PC-9 (cell line): ENCODE measurements around the gene AKR1A1. TPM values are rescaled to one million over a fixed set of nuclear protein-coding genes. Genes with fewer than 3 reads are reported as not detected.

ENCODE experiments used
- BruUV-seq: library from RNA; stranded (reverse); fragments of 400-500 nt; replicated peaks from 2 replicates; lab custom pipeline; 2021; lab: Mats Ljungman, UMichigan
- CTCF ChIA-PET: fragments of 300-600 bp; sonication (Branson Sonifier 250); formaldehyde crosslinking; loops from one replicate; lab custom pipeline; 2022; ENCODE audit warnings: antibody characterized with exemption; lab: Charles Lee
- POLR2A ChIA-PET: fragments of 300-600 bp; sonication (Branson Sonifier 250); formaldehyde crosslinking; loops from one replicate; lab custom pipeline; 2022; ENCODE audit warnings: antibody characterized with exemption; ENCODE audit not compliant: unreplicated experiment; lab: Charles Lee
- DNase-seq, 2 experiments: peaks; one replicate each; pipeline versions ENCODE4 v3.0.0 to v3.0.0-alpha.2; 2015 to 2022; ENCODE audit warnings: mixed read lengths in 1 of 2
- H2AFZ ChIP-seq: fragments of 200-600 bp; sonication (generic); 2 replicates; pipeline ENCODE4 v1.8.1; 2017; ENCODE audit warnings: antibody characterized with exemption
- H3F3A ChIP-seq: fragments of 200-600 bp; sonication (generic); 2 replicates; pipeline ENCODE4 v1.8.1; 2017; ENCODE audit warnings: antibody characterized with exemption, mild to moderate bottlenecking, low read depth; ENCODE audit not compliant: insufficient read depth
- H3K27ac ChIP-seq: fragments of 200-600 bp; sonication (generic); 2 replicates; pipeline ENCODE4 v1.6.1; 2016; ENCODE audit warnings: mixed run types
- H3K27me3 ChIP-seq: fragments of 200-600 bp; sonication (generic); 2 replicates; pipeline ENCODE4 v1.6.1; 2016; ENCODE audit warnings: low read depth, mixed run types; ENCODE audit not compliant: insufficient read depth
- H3K36me3 ChIP-seq: fragments of 200-600 bp; sonication (generic); 2 replicates; pipeline ENCODE4 v1.6.1; 2016; ENCODE audit warnings: low read depth, mixed run types
- H3K4me1 ChIP-seq: fragments of 200-600 bp; sonication (generic); replicated peaks from 2 replicates; pipeline ENCODE4 v1.6.1; 2016; ENCODE audit warnings: mixed run types; ENCODE audit not compliant: insufficient read depth
- H3K4me2 ChIP-seq: fragments of 200-600 bp; sonication (generic); 2 replicates; pipeline ENCODE4 v1.6.1; 2017; ENCODE audit warnings: mixed run types
- H3K4me3 ChIP-seq: fragments of 200-600 bp; sonication (generic); 2 replicates; pipeline ENCODE4 v1.6.1; 2016; ENCODE audit warnings: mixed run types
- H3K79me2 ChIP-seq: fragments of 200-600 bp; sonication (generic); 2 replicates; pipeline ENCODE4 v1.6.1; 2017; ENCODE audit warnings: low read depth, mixed run types
- H3K9me2 ChIP-seq: fragments of 200-600 bp; sonication (generic); 2 replicates; pipeline ENCODE4 v1.8.1; 2017; ENCODE audit warnings: mild to moderate bottlenecking; ENCODE audit not compliant: insufficient read depth
- H3K9me3 ChIP-seq: fragments of 200-600 bp; sonication (generic); 2 replicates; pipeline ENCODE4 v1.8.1; 2016; ENCODE audit warnings: low read depth; ENCODE audit not compliant: insufficient read depth
- H4K20me1 ChIP-seq: fragments of 200-600 bp; sonication (generic); 2 replicates; pipeline ENCODE4 v1.8.1; 2017; ENCODE audit not compliant: insufficient read depth
- EZH2 ChIP-seq: fragments of 200-600 bp; sonication (generic); IDR thresholded peaks from 2 replicates; pipeline ENCODE4 v1.8.0; 2017; ENCODE audit warnings: antibody characterized with exemption, low read depth
- intact Hi-C: fragments of 100-400 bp; cut with micrococcal nuclease; formaldehyde crosslinking; loops from one replicate; pipeline ENCODE4 v1.10.0; 2022; ENCODE audit not compliant: unreplicated experiment
- total RNA-seq: library from RNA; stranded (reverse); gene quantifications from 2 replicates; pipeline ENCODE4 v1.2.3, GENCODE V29; 2021
- TF ChIP-seq, protein P1 (sequence below): fragments of 200-600 bp; sonication (generic); conservative IDR thresholded peaks from 2 replicates; pipeline ENCODE4 v1.6.1; 2017; ENCODE audit warnings: mixed run types, antibody characterized with exemption, mild to moderate bottlenecking, moderate library complexity

The AKR1A1 gene
- total RNA-seq, 1 experiment from 2014 or later: 202 TPM

GRCh38 chr1:45573231-45573804 is 22.7 kb downstream of the AKR1A1 start:
- Histone ChIP-seq H3K9me2 (no peaks in the 10 kb centered on the region), H2AFZ (no peak overlapping the region), H3K79me2 (no peaks in the 10 kb centered on the region), H3F3A (peaks cover 36% of the 10 kb centered on the region), H3K36me3 (peaks cover 6% of the 10 kb centered on the region), H3K4me3 (no peak overlapping the region), H3K4me2 (no peak overlapping the region), H3K27me3 (no peaks in the 10 kb centered on the region), H3K9me3 (no peaks in the 10 kb centered on the region), H4K20me1 (0 out of 2 replicates have a peak, but pooled peaks cover 4% of the 10 kb centered on the region), H3K4me1 (peaks cover 22% of the 10 kb centered on the region), H3K27ac (no peak overlapping the region)
- intact Hi-C loops: loop anchor here (5.0 kb wide), 1 partner anchor 736 kb away; no protein-coding TSS in a partner anchor
- DNase-seq: no peak
- ChIA-PET CTCF (no interaction called here), POLR2A (interaction anchor here (0.7 kb wide), 1 partner anchor 51 kb away, joined by 3 read pairs; the partner anchor contains the start of gene PRDX1)
- BruUV-seq: TSS peak; percentile 4
- TF ChIP-seq EZH2: no peak
- TF ChIP-seq, protein P1, sequence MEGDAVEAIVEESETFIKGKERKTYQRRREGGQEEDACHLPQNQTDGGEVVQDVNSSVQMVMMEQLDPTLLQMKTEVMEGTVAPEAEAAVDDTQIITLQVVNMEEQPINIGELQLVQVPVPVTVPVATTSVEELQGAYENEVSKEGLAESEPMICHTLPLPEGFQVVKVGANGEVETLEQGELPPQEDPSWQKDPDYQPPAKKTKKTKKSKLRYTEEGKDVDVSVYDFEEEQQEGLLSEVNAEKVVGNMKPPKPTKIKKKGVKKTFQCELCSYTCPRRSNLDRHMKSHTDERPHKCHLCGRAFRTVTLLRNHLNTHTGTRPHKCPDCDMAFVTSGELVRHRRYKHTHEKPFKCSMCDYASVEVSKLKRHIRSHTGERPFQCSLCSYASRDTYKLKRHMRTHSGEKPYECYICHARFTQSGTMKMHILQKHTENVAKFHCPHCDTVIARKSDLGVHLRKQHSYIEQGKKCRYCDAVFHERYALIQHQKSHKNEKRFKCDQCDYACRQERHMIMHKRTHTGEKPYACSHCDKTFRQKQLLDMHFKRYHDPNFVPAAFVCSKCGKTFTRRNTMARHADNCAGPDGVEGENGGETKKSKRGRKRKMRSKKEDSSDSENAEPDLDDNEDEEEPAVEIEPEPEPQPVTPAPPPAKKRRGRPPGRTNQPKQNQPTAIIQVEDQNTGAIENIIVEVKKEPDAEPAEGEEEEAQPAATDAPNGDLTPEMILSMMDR: no peak

- TF ChIP-seq, protein P1: no peak
- H2AFZ ChIP-seq: no peak overlapping the region
- no TSS peak for BruUV-seq
- 0 out of 2 replicates have a peak, but pooled peaks cover 4% of the 10 kb centered on the region for H4K20me1 ChIP-seq
- intact Hi-C loops: loop anchor here (5.0 kb wide), 1 partner anchor 737 kb away; no protein-coding TSS in a partner anchor
- no peaks in the 10 kb centered on the region for H3K9me2 ChIP-seq
- no peak for DNase-seq
- H3K4me1 ChIP-seq: peaks cover 22% of the 10 kb centered on the region
- no peaks in the 10 kb centered on the region for H3K79me2 ChIP-seq
- H3F3A ChIP-seq: peaks cover 29% of the 10 kb centered on the region
- H3K36me3 ChIP-seq: peaks cover 6% of the 10 kb centered on the region
- POLR2A ChIA-PET: no interaction called here
- no peak overlapping the region for H3K4me3 ChIP-seq
- no peak overlapping the region for H3K4me2 ChIP-seq
- CTCF ChIA-PET: interaction anchor here (0.6 kb wide), 1 partner anchor 781 kb away, joined by 3 read pairs; no protein-coding TSS in a partner anchor
- H3K27ac ChIP-seq: no peak overlapping the region
- no peaks in the 10 kb centered on the region for H3K27me3 ChIP-seq
- H3K9me3 ChIP-seq: no peaks in the 10 kb centered on the region
Observed at GRCh38 chr1:45574105-45574626, 23.5 kb downstream of the AKR1A1 start.

GRCh38 chr1:45583264-45583665 is 32.6 kb downstream of the AKR1A1 start:
- intact Hi-C loops: loop anchor here (2.0 to 10.0 kb wide), 6 partner anchors 26 to 848 kb away; partner anchors contain the start of genes BTBD19, DYNLT4, HECTD3 and KIF2C
- no peaks in the 10 kb centered on the region for H3K9me3 ChIP-seq
- H3K4me1 ChIP-seq: peaks cover 17% of the 10 kb centered on the region
- H3K36me3 ChIP-seq: peaks cover 3% of the 10 kb centered on the region; the same call in 1 of the 2 replicates
- H3K4me3 ChIP-seq: peak overlapping the region; percentile 86
- ChIA-PET POLR2A (interaction anchor here (0.5 to 1.0 kb wide), 16 partner anchors 47 to 1060 kb away, joined by 3 to 15 read pairs (median 4); partner anchors contain the start of genes CCDC163, MMACHC, PRDX1 and RAD54L), CTCF (interaction anchor here (0.8 kb wide), 1 partner anchor 90 kb away, joined by 8 read pairs; no protein-coding TSS in a partner anchor)
- DNase-seq: peak; percentile 92 to 95
- H3K9me2 ChIP-seq: no peaks in the 10 kb centered on the region
- H2AFZ ChIP-seq: peak overlapping the region; percentile 100
- peaks cover 33% of the 10 kb centered on the region for H4K20me1 ChIP-seq
- peak overlapping the region; percentile 64 for H3K27ac ChIP-seq
- peak overlapping the region; percentile 89 for H3K4me2 ChIP-seq
- no peaks in the 10 kb centered on the region for H3K27me3 ChIP-seq
- H3K79me2 ChIP-seq: peaks cover 37% of the 10 kb centered on the region
- H3F3A ChIP-seq: peaks cover 16% of the 10 kb centered on the region
- TF ChIP-seq, protein P1: no peak
- TF ChIP-seq EZH2: no peak
- BruUV-seq: TSS peak; percentile 74
